DND-41 (cell line): ENCODE measurements around the gene BAG1.

ENCODE experiments used
- ATAC-seq: fragments of 200-7000 bp; cut with Tn5 transposase; 3 replicates; pipeline ENCODE4 v1.9.1; 2021; ENCODE audit warnings: low read depth; ENCODE audit not compliant: insufficient read depth
- DNase-seq: peaks from one replicate; pipeline ENCODE4 v3.0.0-alpha.2; 2020
- H2AFZ ChIP-seq: 2 replicates; pipeline ENCODE4 v1.6.0; 2012; ENCODE audit warnings: low read depth, low read length
- H3K27ac ChIP-seq: 2 replicates; pipeline ENCODE4 v1.5.1; 2012; ENCODE audit warnings: low read length, inconsistent platforms
- H3K27me3 ChIP-seq: fragments of 200-600 bp; sonication (generic); 2 replicates; pipeline ENCODE4 v1.6.0; 2012; ENCODE audit warnings: low read length, mild to moderate bottlenecking, inconsistent platforms; ENCODE audit not compliant: insufficient read depth, poor library complexity
- H3K36me3 ChIP-seq: 2 replicates; pipeline ENCODE4 v1.5.1; 2012; ENCODE audit warnings: low read length, inconsistent platforms; ENCODE audit not compliant: insufficient read depth
- H3K4me1 ChIP-seq: 2 replicates; pipeline ENCODE4 v1.5.1; 2012; ENCODE audit warnings: mild to moderate bottlenecking, low read length; ENCODE audit not compliant: insufficient read depth
- H3K4me2 ChIP-seq: 2 replicates; pipeline ENCODE4 v1.6.0; 2012; ENCODE audit warnings: mild to moderate bottlenecking, moderate library complexity, low read length, inconsistent platforms; ENCODE audit not compliant: insufficient read depth
- H3K4me3 ChIP-seq, 2 experiments: fragments of 200-600 bp in 1 of 2; shearing (Covaris generic) in 1 of 2; 2 replicates each; pipeline ENCODE4 v1.5.1; 2012 to 2016; ENCODE audit warnings: inconsistent platforms in 2 of 2, low read length in 2 of 2, mild to moderate bottlenecking in 2 of 2, low read depth in 1 of 2, moderate library complexity in 1 of 2
- H3K79me2 ChIP-seq: 2 replicates; pipeline ENCODE4 v1.6.0; 2012; ENCODE audit warnings: low read length, inconsistent platforms; ENCODE audit not compliant: insufficient read depth
- H3K9ac ChIP-seq: 2 replicates; pipeline ENCODE4 v1.6.0; 2012; ENCODE audit warnings: low read depth, mild to moderate bottlenecking, inconsistent platforms, low read length, moderate library complexity
- H3K9me3 ChIP-seq: 2 replicates; pipeline ENCODE4 v1.5.1; 2012; ENCODE audit warnings: low read length, moderate library complexity, mild to moderate bottlenecking, inconsistent platforms; ENCODE audit not compliant: insufficient read depth, severe bottlenecking
- H4K20me1 ChIP-seq: 2 replicates; pipeline ENCODE4 v1.6.0; 2012; ENCODE audit warnings: low read length; ENCODE audit not compliant: insufficient read depth
- EZH2 ChIP-seq: IDR thresholded peaks from 3 replicates; pipeline ENCODE4 v1.6.1; 2012; ENCODE audit warnings: borderline replicate concordance, low read depth, mild to moderate bottlenecking, moderate library complexity, low read length, inconsistent platforms; ENCODE audit not compliant: severe bottlenecking
- TF ChIP-seq, protein P1 (sequence below): IDR thresholded peaks from 2 replicates; pipeline ENCODE4 v1.5.1; 2012; ENCODE audit warnings: borderline replicate concordance, low read length, moderate library complexity, mild to moderate bottlenecking; ENCODE audit not compliant: poor library complexity, severe bottlenecking; ENCODE audit errors: extremely low read depth

Gene BAG1

DNA sequence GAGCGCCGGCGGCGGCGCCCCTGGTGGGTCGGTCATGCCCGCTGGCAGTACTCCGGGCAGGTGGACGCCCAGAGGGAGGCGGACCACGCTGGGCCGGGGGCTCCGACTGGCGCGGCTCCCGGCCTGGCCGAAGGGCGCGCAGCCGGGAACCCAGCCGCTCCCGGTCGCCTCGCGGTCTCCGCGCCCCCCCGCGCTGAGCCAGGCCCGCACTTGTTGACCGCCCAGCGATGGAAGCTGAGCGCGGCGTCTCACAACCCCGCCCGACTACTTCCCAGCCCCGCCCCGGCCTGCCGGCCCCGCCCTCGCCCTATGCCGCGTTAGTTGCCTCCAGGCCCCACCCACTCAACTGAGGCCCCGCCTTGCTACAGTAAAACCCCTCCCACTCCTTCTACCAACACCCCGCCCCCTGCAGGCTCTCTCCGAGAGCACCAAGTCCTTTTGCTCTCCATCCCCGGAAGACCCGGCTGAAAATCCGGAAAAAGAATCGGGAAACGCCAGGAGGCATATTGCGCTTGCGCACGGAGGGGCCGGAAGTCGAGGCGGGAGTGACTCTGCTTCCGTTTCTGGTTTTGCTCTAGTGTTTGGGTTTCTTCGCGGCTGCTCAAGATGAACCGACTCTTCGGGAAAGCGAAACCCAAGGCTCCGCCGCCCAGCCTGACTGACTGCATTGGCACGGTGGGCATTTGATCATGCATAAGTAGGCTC, at the start of gene BAG1, which contains the start of gene CHMP5:
Gene BAG1 (minus strand): TSS at position 236 of the 705 bp plus-strand sequence.
Gene CHMP5 (plus strand): TSS at position 577 of the 705 bp plus-strand sequence. CDS start 30 bp downstream, at position 607.
- H2AFZ ChIP-seq, result peak within 1 kb of the TSS; percentile 82

GRCh38 chr9:33311953-33312352, 47.4 kb upstream of the BAG1 start:
- DNase-seq (no peak), ATAC-seq (no peak)
- Histone ChIP-seq H3K4me1 (no peaks in the 10 kb centered on the region), H2AFZ (no peak overlapping the region), H3K79me2 (no peaks in the 10 kb centered on the region), H3K9ac (no peak overlapping the region), H3K27ac (no peak overlapping the region), H3K9me3 (no peaks in the 10 kb centered on the region), H4K20me1 (no peaks in the 10 kb centered on the region), H3K36me3 (peaks cover 83% of the 10 kb centered on the region), H3K4me3 (no peak overlapping the region), H3K27me3 (no peaks in the 10 kb centered on the region), H3K4me2 (no peak overlapping the region)
- TF ChIP-seq, protein P1, sequence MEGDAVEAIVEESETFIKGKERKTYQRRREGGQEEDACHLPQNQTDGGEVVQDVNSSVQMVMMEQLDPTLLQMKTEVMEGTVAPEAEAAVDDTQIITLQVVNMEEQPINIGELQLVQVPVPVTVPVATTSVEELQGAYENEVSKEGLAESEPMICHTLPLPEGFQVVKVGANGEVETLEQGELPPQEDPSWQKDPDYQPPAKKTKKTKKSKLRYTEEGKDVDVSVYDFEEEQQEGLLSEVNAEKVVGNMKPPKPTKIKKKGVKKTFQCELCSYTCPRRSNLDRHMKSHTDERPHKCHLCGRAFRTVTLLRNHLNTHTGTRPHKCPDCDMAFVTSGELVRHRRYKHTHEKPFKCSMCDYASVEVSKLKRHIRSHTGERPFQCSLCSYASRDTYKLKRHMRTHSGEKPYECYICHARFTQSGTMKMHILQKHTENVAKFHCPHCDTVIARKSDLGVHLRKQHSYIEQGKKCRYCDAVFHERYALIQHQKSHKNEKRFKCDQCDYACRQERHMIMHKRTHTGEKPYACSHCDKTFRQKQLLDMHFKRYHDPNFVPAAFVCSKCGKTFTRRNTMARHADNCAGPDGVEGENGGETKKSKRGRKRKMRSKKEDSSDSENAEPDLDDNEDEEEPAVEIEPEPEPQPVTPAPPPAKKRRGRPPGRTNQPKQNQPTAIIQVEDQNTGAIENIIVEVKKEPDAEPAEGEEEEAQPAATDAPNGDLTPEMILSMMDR, result no peak
- TF ChIP-seq EZH2, result no peak

More for the DNA sequence above, at the start of gene BAG1, which contains the start of gene CHMP5:
- H3K4me1 ChIP-seq, result peaks cover 36% of the 10 kb centered on the region
- peak within 1 kb of the TSS; percentile 85 for H3K27ac ChIP-seq
- no peaks in the 10 kb centered on the region for H3K27me3 ChIP-seq
- no peaks in the 10 kb centered on the region for H3K9me3 ChIP-seq
- peaks cover 2% of the 10 kb centered on the region; the same call in 1 of the 2 replicates for H4K20me1 ChIP-seq
- H3K9ac ChIP-seq, result peak within 1 kb of the TSS; percentile 94
- ATAC-seq (peak; percentile 86), DNase-seq (peak; percentile 99)
- TF ChIP-seq, protein P1, result peak; percentile 37
- no peak for TF ChIP-seq EZH2
- peak within 1 kb of the TSS; percentile 75 to 97 for H3K4me3 ChIP-seq
- H3K36me3 ChIP-seq, result peaks cover 55% of the 10 kb centered on the region
- peaks cover 55% of the 10 kb centered on the region for H3K79me2 ChIP-seq
- H3K4me2 ChIP-seq, result peak within 1 kb of the TSS; percentile 99

DNA sequence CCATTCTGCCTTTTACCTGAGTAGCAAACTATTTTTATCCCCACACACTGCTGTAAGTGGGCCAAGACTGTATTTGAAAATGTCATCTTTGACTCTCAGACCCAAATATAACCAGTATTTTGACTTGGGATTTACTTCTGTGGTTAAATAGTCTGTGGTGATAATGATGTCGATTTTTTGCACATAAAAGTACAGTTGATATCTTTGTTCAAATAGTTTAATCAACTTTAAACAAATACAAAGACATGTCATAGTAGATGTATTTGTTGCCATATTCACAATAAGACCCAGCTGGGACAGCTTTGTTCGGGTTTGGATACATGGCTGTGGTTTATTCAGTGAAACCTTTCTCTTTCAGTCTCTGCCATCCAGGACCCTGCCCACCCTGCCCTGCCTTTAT, 46.2 kb upstream of the BAG1 start:
- H3K4me1 ChIP-seq, result no peaks in the 10 kb centered on the region
- H3K4me3 ChIP-seq, result no peak overlapping the region
- H3K9ac ChIP-seq, result no peak overlapping the region
- H3K4me2 ChIP-seq, result no peak overlapping the region
- H3K27me3 ChIP-seq, result no peaks in the 10 kb centered on the region
- H3K27ac ChIP-seq, result no peak overlapping the region
- H3K79me2 ChIP-seq, result no peaks in the 10 kb centered on the region
- peaks cover 89% of the 10 kb centered on the region for H3K36me3 ChIP-seq
- TF ChIP-seq, protein P1, result no peak
- TF ChIP-seq EZH2, result no peak
- no peak overlapping the region for H2AFZ ChIP-seq
- H4K20me1 ChIP-seq, result no peaks in the 10 kb centered on the region
- no peak for ATAC-seq
- no peaks in the 10 kb centered on the region for H3K9me3 ChIP-seq
- no peak for DNase-seq
